HL-60 (cell line): ENCODE data around the gene MAP7D3.

Experiments used
- CTCF ChIP-seq: IDR thresholded peaks from one replicate; pipeline ENCODE4 v1.5.1; 2011; ENCODE audit warnings: low read length, control low read depth, inconsistent platforms; ENCODE audit not compliant: insufficient read depth
- GABPA ChIP-seq: IDR thresholded peaks from 2 replicates; pipeline ENCODE4 v1.6.1; 2012; ENCODE audit warnings: low read depth
- POLR2AphosphoS5 ChIP-seq: IDR thresholded peaks from 2 replicates; pipeline ENCODE4 v1.6.1; 2012; ENCODE audit warnings: low read depth
- REST ChIP-seq: IDR thresholded peaks from 2 replicates; pipeline ENCODE4 v1.6.1; 2012; ENCODE audit warnings: low read depth; ENCODE audit not compliant: insufficient replicate concordance
- SPI1 ChIP-seq: IDR thresholded peaks from 2 replicates; pipeline ENCODE4 v1.6.1; 2012; ENCODE audit warnings: low read depth, mild to moderate bottlenecking, borderline replicate concordance

GRCh38 chrX:136179133-136179532 is 72.1 kb downstream of the MAP7D3 start:
- no peak for TF ChIP-seq CTCF
- TF ChIP-seq REST: no peak
- no peak for TF ChIP-seq POLR2AphosphoS5
- no peak for TF ChIP-seq SPI1
- no peak for TF ChIP-seq GABPA
